GM15510 (cell line): ENCODE data around the gene SLFNL1.

Experiments used
- POLR2A ChIP-seq: IDR thresholded peaks from 3 replicates; pipeline ENCODE4 v1.6.1; 2011; ENCODE audit warnings: borderline replicate concordance; ENCODE audit not compliant: insufficient read length; ENCODE audit errors: extremely low read depth

The SLFNL1 gene

DNA sequence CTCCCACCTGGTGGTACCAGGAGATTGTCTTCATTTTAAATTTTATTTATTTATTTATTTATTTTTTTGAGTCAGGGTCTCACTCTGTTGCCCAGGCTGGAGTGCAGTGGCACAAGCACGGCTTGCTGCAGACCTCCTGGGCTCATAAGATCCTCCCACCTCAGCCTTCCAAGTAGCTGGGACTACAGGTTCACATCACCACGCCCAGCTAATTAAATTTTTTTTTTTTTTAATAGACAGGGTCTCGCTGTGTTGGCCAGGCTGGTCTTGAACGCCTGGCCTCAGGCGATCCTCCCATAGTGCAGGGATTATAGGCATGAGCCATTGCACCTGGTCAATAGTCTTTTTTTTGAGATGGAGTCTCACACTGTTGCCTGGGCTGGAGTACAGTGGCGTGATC lies 8.5 kb downstream of the SLFNL1 start:
- TF ChIP-seq POLR2A, result no peak

DNA sequence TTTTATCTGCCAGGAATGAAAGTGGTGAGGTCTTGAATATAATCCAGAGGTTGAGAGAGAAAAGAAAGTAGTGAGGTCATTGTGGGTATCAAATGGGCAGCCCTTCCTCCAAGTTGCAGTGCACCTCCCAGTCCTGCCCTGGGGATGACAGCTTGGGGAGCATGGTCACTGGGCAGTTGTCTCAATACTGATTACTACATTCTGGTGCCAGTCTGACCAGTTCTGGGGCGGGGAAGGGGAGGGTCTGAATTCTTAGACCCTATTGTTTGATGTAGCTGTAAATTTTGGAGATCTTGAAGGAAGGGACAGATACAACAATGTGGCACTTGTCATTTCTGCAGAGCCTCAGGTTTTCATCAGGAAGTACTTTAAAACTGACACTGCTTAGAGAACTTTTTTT lies 11.2 kb downstream of the SLFNL1 start:
- TF ChIP-seq POLR2A, result no peak

DNA sequence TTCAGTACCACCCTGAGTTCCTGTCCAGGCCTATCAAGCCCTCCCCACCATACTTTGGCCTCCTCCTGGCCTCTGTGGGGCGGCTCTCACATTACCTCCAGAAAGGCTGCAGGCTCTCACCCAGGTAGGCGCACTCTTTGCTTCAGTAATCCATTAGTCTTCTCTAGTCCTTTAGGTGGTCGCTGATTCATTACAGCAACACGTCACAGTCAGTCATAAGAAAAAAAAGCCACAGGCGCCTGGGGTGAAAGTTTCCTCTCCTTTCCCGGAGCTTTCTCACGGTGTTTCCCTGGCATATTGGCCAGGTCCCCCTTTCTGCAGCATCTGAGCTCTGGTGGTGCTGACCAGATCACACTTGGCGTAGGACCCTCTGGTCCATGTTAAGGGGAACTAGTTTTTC lies 12.1 kb downstream of the SLFNL1 start:
- TF ChIP-seq POLR2A, result no peak

DNA sequence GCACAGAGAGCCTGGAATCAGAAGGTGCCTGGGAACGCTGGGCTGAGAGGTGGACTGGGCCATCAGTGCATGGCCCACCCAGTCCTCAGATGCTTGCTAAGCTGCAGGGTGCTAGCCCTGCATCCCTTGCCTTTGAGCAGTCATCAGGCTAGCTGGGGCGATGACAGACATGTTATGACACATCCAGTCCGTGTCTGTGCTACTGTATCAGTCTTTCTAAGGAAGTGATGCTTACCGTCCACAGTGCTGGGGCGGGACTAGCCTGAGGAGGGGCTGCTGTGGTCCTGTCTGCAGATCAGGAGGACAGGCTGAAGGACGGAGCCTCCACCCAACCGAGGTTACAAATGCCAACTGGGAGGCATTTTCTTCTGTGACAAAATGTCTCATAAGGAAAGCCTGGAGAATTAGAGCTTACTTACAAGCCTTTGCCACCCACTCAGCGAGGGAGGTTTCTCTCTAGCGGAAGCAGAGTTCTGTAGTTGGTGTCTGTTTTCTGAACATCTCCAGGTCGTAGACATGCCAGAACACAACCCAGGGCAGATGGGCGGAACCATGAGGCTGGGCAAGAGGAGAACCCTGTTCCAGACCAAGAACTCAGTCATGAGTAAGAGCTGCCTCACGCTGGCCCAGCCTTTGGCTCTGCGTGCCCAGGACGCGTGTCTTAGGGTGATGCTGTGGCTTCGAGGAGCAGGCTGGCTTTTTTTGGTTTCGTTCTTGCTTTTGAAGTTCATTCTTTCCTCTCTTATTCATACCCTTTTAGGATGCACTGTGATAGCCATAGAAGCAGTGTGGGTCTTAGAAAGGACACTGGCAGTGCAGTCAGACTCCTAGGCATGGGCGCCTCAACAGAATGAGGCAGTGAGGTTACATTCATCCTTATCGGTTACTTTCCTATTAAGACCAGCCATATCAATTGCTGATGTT lies 14.3 kb downstream of the SLFNL1 start:
- TF ChIP-seq POLR2A, result no peak

DNA sequence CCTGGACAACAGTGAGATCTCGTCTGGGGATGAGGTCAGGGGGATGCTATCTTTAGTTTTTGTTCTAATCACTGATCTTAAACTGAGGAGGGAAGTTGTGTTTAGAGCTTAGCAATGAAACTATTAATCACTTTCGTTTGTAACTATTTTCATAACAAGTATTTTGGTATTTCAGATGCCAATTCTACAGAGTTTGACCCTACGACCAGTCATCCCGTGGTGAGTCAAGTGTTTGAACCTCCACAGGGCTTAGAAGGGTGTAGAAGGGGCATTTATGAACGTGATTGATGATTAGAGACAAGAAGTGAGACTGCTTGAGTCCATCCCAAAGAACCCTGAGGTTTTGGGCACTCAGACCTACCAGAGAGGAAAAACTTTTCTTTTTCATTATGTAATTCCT lies 15.6 kb downstream of the SLFNL1 start:
- no peak for TF ChIP-seq POLR2A

DNA sequence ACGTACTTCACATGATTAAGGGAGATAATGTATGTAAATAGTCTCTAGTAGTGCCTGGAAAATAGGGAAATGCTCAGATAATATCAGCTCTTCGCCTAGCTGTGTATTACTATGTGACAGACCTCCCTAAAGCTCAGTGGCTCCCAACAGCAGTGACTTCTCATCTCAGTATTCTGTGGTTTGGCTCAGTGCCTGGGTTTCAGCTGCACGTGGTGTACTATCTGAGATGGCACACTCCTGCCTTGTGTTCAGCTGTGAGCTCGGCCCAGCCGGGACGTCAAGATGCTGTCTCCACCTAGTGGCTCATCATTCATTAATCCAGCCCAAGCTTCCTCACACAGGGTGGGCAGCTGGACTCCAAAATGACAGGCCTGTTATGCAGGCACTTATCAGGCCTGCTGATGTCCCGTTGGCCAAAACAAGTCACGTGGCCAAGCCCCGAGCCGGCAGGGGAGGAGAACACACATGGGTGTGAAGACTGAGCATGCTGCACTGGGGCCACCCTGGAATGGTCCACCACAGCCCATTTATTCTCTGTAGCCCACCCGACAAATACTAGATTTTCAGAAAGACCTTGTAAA lies 17.8 kb downstream of the SLFNL1 start:
- TF ChIP-seq POLR2A, result no peak

DNA sequence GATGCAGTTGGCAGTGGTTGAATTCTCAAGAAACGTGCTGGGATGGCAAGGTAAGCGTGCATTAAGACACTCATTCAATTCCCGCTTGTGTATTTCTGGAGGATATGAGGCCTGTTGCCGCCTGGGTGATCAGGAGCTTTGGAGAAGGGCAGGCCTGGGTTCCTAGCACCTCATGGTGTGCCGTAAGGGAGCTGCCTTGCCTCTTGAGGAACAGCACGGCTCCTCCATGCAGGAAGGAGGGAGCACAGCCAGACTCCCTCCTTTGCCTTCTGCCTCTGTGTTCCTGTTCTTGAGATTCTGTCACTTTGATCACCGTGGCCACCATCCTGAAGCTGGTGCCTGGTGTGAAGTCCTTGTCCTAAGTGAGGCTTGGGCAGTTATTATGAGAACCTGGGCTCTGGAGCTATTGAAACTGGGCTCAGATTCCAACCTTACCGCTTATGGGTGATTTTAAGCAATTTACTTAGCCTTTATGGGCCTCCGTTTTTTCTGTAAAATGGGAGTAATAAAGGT lies 18.3 kb downstream of the SLFNL1 start:
- no peak for TF ChIP-seq POLR2A

DNA sequence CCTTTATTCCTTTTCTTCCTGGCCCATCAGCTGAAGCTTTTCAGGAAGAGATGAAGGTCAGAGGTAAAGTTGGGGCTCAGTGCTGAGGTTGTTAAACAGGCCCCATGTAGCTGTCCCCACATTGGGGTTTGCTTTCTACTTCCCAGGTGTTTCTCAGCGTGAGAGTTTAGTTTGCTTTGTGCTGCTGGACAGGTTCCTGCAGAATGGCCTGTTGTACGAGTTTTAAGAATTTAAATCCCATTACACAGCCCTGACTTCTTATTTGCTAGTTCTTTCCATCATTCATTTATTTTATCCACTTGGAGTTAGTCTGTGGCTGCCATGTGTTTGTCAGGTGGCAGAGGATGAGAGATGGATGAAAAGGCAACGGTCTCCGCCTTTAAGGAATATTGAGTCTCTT lies 22.9 kb downstream of the SLFNL1 start:
- TF ChIP-seq POLR2A, result no peak

DNA sequence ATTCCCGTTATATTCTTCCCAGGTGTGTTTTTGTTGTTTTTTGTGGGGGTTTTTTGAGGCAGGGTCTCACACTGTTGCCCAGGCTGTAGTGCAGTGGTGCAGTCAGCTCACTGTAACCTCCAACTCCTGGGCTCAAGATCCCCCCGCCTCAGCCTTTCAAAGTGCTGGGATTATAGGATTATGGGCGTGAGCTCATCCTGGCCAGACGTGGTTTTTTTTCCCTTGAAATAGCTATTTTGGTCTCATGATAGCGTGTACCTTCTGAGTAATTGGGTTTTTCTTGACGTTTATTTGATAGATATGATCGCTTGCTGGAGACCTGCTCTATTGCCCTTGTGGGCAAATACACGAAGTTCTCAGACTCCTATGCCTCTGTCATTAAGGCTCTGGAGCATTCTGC lies 24.4 kb downstream of the SLFNL1 start:
- no peak for TF ChIP-seq POLR2A

DNA sequence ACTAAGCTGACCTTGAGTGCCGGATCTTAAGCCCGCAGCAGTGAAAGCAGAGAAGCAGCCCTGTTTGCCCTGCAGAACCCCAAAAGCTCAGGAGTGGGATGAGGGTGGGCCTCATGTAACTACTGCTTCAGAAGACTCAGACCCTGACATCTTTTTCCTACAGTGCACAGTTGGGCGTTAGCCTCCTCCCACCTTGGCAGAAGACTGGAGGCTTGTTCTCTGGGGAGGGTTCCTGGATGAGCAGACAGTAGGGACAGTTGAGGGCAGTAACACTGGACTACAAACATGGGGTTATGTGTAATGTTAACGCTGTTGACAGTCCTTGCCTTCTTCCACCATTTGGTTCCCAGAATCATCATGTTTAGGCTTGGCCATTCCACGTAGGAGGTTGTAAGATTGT lies 32.5 kb downstream of the SLFNL1 start:
- TF ChIP-seq POLR2A, result no peak

DNA sequence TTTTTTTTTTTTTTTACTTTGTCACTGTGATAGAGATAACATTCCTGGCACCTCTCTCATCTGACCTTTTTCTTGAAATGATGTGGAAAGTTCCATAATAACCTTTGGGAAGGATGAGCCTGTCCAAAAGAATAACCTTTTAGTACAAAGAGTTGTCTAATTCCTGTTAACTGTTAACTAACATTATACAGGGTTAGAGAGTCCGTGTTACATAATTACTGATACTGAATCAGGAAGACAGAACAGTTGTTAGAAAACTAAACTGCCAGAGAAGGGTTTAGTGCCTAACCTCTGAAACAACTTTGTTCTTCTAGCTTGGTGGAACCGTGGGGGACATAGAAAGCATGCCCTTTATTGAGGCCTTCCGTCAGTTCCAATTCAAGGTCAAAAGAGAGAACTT lies 33.2 kb downstream of the SLFNL1 start:
- TF ChIP-seq POLR2A, result no peak

DNA sequence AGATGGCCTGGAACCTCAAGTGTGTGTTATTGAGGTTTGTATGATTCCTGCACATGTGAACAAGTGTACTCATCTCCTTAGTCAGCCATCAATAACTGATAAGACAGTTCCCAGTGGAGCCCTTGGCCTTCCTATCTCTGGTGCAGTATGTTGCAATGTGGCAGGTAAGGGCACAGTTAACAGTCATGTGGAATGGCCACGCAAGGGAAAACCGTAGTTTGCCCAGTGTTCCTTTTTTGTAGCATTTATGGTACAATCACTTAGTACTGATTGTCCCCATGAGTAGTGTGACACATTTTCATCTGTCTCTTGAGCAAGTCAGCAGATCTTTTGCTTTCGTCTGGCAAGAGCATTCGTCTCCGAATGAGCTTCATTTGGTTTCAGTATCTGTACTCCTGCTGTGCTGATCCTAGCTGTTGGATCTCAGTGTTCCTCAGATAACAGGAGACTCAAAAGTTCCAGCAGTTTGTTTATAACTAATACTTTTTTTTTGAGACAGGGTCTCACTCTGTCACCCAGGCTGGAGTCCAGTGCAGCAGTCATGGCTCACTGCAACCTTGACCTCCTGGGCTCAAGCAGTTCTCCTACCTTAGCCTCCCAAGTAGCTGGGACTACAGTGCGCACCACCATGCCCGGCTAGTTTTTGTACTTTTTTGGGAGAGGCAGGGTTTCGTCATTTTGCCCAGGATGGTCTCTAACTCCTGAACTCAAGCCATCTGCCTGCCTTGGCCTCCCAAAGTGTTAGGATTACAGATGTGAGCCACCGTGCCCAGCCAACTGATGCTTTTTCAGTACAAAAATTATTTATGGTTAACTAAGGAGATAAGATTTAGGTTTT lies 33.9 kb downstream of the SLFNL1 start:
- TF ChIP-seq POLR2A, result no peak

DNA sequence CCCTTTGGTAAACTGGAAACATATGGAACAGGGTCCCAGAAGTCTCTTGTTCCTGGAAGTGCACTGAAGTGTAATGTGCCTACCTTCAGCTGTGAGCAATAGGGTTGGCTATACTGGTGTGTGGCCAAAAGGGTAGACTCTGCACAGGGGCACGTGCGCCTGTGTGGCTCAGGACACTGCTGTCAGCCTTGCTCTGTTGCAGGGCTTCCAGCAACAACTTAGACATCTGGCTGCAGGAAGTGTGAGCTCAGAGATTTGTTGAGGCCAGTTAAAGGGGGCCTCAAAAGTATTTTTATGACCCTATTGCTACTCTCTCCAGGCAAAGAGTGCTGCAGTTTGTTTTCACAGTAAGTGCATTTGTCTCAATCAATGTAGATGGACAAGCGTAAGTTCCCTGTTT lies 34.6 kb downstream of the SLFNL1 start:
- no peak for TF ChIP-seq POLR2A

DNA sequence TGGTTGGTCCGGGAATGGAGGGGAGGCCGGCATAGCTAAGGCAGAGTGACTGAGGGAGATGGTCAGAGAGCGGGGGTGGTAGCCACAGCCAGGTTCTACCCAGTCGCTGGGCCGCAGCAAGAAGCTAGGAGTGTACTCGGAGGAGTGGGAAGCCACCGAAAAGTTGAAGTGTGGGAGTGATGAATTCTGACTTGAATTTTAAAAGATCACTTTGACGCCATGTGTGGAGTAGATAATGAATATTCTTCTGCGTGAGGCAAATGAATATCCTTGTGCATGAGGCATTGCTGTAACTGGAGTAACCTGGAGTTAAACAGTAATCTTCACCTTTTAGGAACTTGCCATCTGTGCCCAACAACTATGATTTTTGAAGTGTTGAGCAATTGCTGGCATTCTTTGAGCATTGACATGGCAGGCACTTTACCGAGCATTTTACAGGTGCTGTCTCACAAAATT lies 35.2 kb downstream of the SLFNL1 start:
- no peak for TF ChIP-seq POLR2A

DNA sequence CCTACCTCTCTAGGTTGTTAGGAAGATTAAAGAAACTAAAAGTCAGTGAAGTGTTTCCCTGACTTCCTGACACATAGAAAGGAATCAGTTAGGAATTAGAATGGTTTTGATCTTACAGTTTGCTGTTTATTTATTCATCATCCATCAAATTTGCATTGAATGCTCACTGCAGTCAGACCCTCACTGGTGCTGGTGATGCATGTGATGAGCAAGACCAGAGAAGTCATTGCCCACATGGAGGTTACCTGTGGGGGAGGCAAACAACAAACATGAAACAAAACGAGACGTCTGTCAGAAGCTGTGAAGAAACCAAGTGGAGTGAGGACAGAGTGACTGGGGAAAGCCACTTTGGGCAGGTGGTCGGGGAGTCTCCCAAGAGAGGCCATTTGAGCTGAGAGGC lies 35.6 kb downstream of the SLFNL1 start:
- no peak for TF ChIP-seq POLR2A
